Mesodermal cell (in vitro differentiated cells): ENCODE data around the gene CDC42SE2.
"Not testable (repeated sequence)": the region's sequence is repeated elsewhere in the genome, so short reads cannot be mapped to it uniquely, and the experiment has no call there.

Experiments
- H3K27ac ChIP-seq: 2 replicates; pipeline ENCODE4 v1.7.0; 2013; ENCODE audit warnings: mild to moderate bottlenecking, low read depth, low read length, moderate library complexity; ENCODE audit not compliant: severe bottlenecking
- H3K36me3 ChIP-seq: 2 replicates; pipeline ENCODE4 v1.7.1; 2013; ENCODE audit warnings: mild to moderate bottlenecking, low read length, moderate library complexity; ENCODE audit not compliant: control insufficient read depth, insufficient read depth
- H3K4me1 ChIP-seq: one replicate; pipeline ENCODE4 v1.7.1; 2013; ENCODE audit warnings: mild to moderate bottlenecking, low read length; ENCODE audit not compliant: insufficient read depth, control insufficient read depth, poor library complexity, severe bottlenecking
- H3K4me3 ChIP-seq: 2 replicates; pipeline ENCODE4 v1.7.0; 2013; ENCODE audit warnings: low read length, control low read depth, mild to moderate bottlenecking; ENCODE audit not compliant: insufficient read depth, poor library complexity, severe bottlenecking; ENCODE audit errors: extremely low read depth
- H3K9me3 ChIP-seq: 2 replicates; pipeline ENCODE4 v1.7.1; 2013; ENCODE audit warnings: mild to moderate bottlenecking, low read length, moderate library complexity; ENCODE audit not compliant: control insufficient read depth
- WGBS, 2 experiments: methylation state at CpG; one replicate each; pipeline ENCODE4 v1.1.5; 2013; ENCODE audit warnings: missing lambda C conversion rate in 2 of 2; ENCODE audit not compliant: insufficient coverage in 2 of 2; 5-methylcytosine and 5-hydroxymethylcytosine counted together

The CDC42SE2 gene

DNA sequence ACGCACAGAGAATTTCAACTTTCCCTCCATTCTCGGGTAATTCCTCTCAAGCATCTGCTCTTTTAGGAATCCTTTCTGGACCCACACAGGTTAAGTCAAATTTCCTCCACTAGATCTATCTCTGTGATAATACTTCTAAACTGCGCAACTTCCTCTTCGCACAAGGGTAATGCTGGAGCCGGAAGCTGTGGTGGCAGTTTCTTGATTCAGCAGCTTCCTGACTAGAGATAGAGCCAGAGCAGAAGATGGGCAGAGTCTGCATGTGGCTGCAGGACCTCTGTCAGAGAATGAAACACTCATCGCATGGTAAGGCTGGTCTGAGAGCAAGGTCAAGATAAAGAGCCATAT, 11.1 kb upstream of the CDC42SE2 start:
- no peaks in the 10 kb centered on the region for H3K36me3 ChIP-seq
- no peak overlapping the region for H3K27ac ChIP-seq
- no peaks in the 10 kb centered on the region for H3K9me3 ChIP-seq
- H3K4me3 ChIP-seq, result no peak overlapping the region
- WGBS, 2 experiments, result 85 to 92% methylated on average over 6 of the region's 6 CpGs
- H3K4me1 ChIP-seq, result no peaks in the 10 kb centered on the region

DNA sequence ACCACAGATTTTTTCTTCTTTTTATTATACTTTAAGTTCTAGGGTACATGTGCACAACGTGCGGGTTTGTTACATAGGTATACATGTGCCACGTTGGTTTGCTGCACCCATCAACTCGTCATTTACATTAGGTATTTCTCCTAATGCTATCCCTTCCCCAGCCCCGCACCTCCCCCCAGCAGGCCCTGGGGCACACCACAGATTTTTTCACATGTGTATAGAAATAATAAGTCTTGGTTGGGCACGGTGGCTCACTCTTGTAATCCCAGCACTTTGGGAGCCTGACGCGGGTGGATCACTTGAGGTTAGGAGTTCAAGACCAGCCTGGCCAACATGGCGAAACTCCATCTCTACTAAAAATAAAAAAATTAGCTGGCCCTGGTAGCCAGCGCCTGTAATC, 9.8 kb upstream of the CDC42SE2 start:
- WGBS, 2 experiments, result 94 to 100% methylated on average over 1 to 6 of the region's 10 CpGs
- not testable (repeated sequence) for H3K4me3 ChIP-seq

DNA sequence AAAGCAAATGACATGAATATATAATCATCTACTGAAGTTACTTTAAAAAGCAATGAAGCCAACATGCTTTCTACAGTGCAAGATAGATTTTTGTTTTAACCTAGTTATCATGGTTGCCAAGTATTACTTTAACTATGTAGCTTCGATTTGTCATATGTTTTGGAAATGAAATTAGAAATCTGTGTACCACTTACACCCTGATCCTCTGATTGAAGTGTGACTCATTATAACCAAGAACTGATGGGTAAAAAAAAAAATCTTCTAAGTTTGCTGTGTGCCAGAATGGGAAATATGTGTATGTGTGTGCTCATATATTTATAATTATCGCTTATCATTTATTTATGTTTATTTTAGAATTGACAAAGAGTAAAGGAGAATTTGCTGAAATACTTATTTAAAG, 9.1 kb upstream of the CDC42SE2 start:
- Histone ChIP-seq H3K9me3 (no peaks in the 10 kb centered on the region), H3K27ac (no peak overlapping the region), H3K4me3 (no peak overlapping the region), H3K4me1 (no peaks in the 10 kb centered on the region), H3K36me3 (no peaks in the 10 kb centered on the region)
- WGBS, 2 experiments, result no CpG with 5 or more reads among the region's 2 CpGs

More for the DNA sequence above, 9.8 kb upstream of the CDC42SE2 start:
- not testable (repeated sequence) for H3K4me1 ChIP-seq, H3K36me3 ChIP-seq, H3K27ac ChIP-seq, H3K9me3 ChIP-seq

DNA sequence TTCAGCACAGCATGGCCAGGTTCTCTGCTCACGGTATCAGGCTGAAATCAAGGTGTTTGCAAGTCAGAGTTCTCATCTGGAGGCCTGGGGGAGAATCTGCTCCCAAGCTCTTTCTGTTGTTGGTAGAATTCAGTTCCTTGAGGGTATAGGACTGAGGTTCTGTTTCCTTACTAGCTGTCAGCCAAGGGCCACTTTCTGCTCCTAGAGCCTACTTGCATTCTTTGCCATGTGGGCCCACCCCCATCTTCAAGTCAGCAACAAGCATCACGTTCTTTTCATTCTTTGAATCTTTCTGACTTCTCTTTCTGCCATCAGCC, 7.4 kb upstream of the CDC42SE2 start:
- WGBS, 2 experiments, result 79 to 85% methylated on average over 2 of the region's 2 CpGs

DNA sequence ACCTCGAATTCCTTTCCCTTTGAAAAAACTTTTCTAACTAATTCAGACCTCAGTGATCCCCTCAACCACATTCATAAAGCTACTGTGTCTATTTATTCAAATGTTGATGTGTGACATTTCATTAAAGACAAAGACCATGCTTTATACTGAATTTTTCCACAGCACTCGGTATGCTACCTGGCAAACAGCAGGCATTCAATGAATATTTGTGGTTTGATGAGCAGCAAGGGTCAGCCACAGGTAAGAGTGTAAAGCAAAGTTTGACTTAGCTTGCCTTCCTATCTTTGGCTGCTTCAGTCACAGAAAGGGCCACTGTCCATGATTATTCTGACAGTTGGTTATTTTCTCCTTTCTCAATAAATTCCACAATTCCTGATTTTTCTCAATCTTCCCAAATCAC, 5.1 kb upstream of the CDC42SE2 start:
- H3K36me3 ChIP-seq, result no peaks in the 10 kb centered on the region
- no peak overlapping the region for H3K27ac ChIP-seq
- H3K9me3 ChIP-seq, result no peaks in the 10 kb centered on the region
- H3K4me1 ChIP-seq, result no peaks in the 10 kb centered on the region
- 50% methylated on average over 1 of the region's 2 CpGs; no CpG with 5 or more reads in 1 of the 2 experiments for WGBS, 2 experiments
- H3K4me3 ChIP-seq, result no peak overlapping the region

More for the DNA sequence above, 7.4 kb upstream of the CDC42SE2 start:
- no peaks in the 10 kb centered on the region for H3K36me3 ChIP-seq
- no peaks in the 10 kb centered on the region for H3K4me1 ChIP-seq
- no peaks in the 10 kb centered on the region for H3K9me3 ChIP-seq
- no peak overlapping the region for H3K4me3 ChIP-seq
- no peak overlapping the region for H3K27ac ChIP-seq

DNA sequence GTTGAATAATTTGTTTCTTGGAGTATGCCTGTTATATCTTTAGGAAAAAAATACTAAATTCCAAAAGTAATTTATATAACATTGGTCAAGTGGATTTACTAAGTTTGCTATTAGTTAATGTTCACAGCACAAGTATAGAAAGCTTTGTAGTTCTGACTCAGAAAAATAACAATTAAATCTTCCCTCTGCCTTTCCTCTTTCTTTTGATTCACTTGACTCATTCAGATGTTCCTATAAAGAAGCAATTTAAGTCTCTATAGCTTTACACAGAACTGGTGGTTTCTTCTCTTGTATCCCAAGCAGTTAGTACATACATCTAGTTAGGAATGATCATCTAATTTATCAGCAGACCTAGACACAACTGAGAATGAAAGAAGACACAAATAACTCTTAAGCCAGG, 4.5 kb upstream of the CDC42SE2 start:
- Histone ChIP-seq H3K27ac (no peak overlapping the region), H3K4me3 (no peak overlapping the region), H3K36me3 (no peaks in the 10 kb centered on the region), H3K4me1 (no peaks in the 10 kb centered on the region), H3K9me3 (no peaks in the 10 kb centered on the region)

DNA sequence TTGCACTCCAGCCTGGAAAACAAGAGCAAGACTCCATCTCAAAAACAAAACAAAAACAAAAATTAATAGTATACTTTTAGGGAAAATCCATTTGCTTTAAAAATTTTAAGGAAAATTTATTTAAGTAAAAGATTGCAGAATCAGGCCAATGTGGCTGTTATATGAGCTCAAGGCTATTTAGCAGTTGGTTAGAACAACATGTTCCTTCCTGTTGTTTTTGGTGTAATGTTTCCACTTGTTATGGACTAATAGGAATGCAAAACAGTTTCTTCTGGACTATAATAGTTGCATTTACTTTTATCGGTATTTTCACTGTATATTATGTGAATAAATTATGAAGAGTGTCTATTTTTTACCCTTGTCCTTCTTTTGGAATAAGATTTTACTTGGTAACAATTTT, 3.0 kb upstream of the CDC42SE2 start:
- Histone ChIP-seq H3K4me1 (peaks cover 5% of the 10 kb centered on the region), H3K4me3 (no peak overlapping the region), H3K9me3 (no peaks in the 10 kb centered on the region), H3K27ac (no peak overlapping the region), H3K36me3 (no peaks in the 10 kb centered on the region)
- no CpG with 5 or more reads among the region's 1 CpG for WGBS, 2 experiments

DNA sequence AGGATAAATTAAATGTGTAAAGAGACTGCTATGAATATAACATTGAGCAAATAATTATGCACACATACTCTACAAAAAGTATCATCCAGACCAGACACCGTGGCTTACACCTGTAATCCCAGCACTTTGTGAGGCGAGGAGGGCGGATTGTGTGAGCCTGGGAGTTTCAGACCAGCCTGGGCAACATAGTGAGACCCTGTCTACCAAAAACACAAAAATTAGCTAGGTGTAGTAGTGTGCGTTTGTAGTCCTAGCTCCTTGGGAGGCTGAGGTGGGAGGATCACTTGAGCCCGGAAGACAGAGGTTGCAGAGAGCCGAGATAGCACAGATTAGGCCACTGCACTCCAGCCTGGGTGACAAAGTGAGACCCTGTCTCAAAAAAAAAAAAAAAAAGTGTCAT, 2.4 kb upstream of the CDC42SE2 start:
- 70 to 93% methylated on average over 2 to 5 of the region's 6 CpGs for WGBS, 2 experiments

DNA sequence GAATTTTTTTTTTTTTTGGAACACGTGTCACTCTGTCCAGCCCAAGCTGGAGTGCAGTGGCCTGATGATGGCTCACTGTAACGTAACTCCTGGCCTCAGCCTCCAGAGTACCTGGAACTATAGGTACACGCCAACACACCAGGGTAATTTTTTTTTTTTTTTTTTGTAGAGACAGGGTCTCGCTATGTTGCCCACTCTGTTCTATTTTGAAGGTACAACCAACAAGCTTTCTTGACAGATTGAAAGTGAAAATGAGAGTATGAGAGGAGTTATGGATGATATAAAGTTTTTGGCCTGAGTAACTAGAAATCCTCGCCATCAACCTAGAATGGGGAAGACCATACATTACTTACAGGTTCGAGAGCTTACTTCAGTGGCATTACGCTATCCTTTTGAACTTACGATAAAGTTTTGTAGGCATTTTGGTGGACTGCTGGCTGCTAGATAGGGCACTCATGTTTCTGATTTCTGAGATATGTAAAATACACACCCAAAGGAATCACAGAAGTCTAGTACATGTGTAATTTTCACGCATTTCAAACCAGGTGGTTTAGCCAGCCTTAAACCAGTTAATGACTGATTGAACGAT, 806 bp upstream of the CDC42SE2 start:
- no peak overlapping the region for H3K27ac ChIP-seq
- peak overlapping the region; percentile 79 for H3K4me3 ChIP-seq
- WGBS, 2 experiments, result 56 to 67% methylated on average over 4 to 6 of the region's 10 CpGs
- H3K36me3 ChIP-seq, result no peaks in the 10 kb centered on the region
- H3K4me1 ChIP-seq, result peaks cover 5% of the 10 kb centered on the region
- no peaks in the 10 kb centered on the region for H3K9me3 ChIP-seq

More for the DNA sequence above, 2.4 kb upstream of the CDC42SE2 start:
- Histone ChIP-seq H3K4me1 (peaks cover 5% of the 10 kb centered on the region), H3K9me3 (no peaks in the 10 kb centered on the region), H3K4me3 (no peak overlapping the region), H3K36me3 (no peaks in the 10 kb centered on the region), H3K27ac (no peak overlapping the region)

DNA sequence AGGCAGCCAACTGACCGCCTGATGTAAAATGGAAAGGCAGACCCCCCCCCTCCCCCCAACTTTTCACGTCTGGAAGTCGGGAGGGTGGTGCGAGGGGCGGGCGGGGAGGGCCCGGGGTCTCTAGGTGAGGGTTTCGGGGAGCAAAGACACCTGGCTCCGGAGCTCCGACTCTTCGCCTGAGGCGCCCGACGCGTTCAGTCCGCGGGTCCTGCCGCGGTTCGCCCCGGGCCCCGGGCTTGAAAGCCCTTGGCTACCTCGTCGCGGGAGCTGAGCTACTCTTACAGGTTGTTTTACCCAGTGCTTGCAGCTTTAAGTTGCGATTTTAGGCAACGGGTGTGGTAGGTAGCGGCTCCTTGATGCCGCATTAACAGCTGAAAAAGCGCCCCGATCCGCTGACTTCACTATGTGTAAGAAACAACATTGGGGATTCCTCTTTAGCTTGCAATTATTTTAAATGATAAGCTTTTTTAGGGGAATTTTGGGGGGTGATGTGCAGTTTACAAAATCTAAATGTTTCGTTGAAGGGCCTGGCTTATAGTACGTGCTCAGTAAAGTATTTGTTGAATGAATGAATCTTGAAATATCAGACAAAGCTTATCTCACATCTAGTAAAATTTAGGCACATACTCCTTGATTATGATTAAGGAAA, 722 bp downstream of the CDC42SE2 start:
- H3K4me3 ChIP-seq, result peak overlapping the region; percentile 79
- WGBS, 2 experiments, result 0% methylated on average over 11 to 21 of the region's 34 CpGs
- H3K4me1 ChIP-seq, result peaks cover 5% of the 10 kb centered on the region
- H3K9me3 ChIP-seq, result no peaks in the 10 kb centered on the region
- H3K36me3 ChIP-seq, result no peaks in the 10 kb centered on the region
- H3K27ac ChIP-seq, result peak overlapping the region; percentile 87

DNA sequence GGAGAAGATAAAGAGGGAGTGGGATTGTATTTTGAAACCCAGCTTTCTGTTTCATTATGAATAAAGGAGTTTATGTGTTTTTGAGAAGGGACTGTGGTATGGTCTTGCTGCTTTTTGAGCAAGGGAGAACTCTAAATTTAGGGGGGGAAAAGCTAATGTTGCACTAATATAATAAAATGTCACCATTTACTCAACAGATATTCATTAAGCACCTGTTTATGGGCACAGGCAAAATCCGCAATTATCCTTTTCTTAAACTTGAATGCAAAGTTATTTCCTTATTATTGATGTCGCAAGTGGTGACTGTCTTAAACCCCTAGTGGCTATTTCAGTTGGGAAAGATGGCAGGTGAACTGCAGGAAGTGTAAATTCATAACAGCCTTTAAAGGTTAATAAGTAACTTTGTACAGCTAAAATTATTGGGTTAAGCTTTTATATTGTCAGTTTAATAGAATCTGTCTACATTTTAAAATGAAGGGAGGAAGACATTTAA, 1.5 kb downstream of the CDC42SE2 start:
- Histone ChIP-seq H3K4me3 (peak overlapping the region; percentile 79), H3K9me3 (no peaks in the 10 kb centered on the region), H3K27ac (no peak overlapping the region), H3K4me1 (peaks cover 5% of the 10 kb centered on the region), H3K36me3 (no peaks in the 10 kb centered on the region)
- WGBS, 2 experiments, result no CpG with 5 or more reads among the region's 2 CpGs
